ENCODE results near the gene ASXL2.

- TF ChIP-seq CTCF (conservative IDR thresholded peaks at IDR 0.05; ENCODE audit: low read length) = no peak
- no peak for TF ChIP-seq EZH2phosphoT487 (IDR thresholded peaks at IDR 0.05; ENCODE audit: borderline replicate concordance)
Observed at GRCh38 chr2:25736899-25737515, 141.3 kb downstream of the ASXL2 start.
